Measurements from ENCODE around the gene GMPS.
"Not testable (repeated sequence)": the region's sequence is repeated elsewhere in the genome, so short reads cannot be mapped to it uniquely, and the experiment has no call there.

GMPS gene

DNA sequence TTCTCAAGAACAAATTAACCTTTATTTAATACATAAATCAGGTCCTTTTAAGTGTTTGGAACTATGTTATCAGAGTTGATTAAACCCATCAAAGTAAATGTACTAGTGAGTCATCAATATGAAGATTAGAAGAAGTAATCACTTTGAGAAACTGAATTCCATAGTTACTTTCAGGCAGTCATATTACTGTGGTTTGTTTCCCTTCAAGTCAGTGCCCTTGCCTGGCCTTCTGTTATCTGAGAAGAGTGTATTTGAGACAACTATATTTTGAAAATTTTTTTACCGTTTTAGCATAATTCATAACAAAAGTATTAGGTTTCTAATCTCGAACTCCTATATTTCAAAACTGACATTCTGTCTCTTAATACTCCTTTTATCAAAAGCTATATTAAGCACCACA lies 73.6 kb downstream of the GMPS start:
- DNase-seq: no peak

DNA sequence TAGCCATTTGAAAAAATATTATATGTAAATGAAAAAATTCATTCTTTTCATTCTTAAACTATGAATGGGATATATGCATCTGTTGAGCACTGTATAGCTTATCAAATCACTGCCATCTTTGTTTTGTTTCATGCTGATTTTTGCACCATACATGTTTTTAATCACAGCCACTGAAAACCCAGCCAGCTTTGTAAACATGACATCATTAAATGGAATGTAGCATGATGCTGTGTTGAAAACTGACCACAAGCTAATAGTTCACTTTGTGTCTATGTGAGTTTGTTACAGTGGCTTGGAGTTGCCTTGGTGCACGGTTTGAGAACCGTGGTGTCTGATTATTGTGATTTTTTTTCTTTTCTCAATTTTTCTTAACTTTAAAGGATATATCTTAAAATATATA lies 75.7 kb downstream of the GMPS start:
- no peak for DNase-seq

GRCh38 chr3:155948476-155948875 lies 78.0 kb downstream of the GMPS start:
- no peak for DNase-seq

- no peak for DNase-seq
These were observed 79.2 kb downstream of the GMPS start for GRCh38 chr3:155949453-155950217.

DNA sequence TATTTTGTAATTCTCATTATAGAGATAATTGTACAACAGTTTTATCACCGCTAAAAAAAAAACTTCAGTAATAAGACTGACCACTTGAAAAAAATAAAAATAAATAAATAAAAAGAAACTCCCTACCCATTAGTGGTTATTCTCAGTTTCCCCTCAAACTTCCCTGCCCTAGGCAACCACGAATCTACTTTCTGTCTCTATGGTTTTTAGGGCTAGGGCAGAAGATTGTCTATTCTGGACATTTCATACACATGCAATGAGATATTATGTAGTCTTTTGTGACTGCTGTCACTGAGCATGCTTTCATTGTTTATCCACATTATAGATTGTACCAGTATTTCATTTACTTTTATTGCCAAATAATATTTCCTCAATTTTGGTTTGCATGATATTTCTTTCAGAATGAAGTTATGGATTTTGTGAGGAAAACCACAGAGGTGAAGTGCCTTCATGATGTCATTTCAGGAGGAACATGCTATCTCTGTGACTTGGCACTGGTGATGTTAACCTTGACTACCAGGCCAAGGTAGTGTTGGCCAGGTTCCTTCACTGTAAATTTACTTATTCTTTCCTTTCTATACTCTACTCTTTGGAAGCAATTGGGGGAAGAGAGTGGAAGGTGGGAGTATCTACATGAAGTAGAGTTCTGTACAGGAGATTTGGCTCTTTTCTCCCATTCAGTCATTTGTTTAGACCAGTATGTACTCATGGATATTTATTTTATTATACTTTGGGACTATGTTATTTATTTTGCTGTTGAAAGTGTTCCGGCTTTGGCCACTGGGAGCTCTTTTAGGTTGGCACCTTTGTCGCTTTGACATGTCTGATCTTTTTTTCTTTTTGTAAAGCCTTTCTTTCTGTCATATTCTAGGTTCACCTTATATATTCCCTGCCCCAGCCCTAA lies 86.3 kb downstream of the GMPS start:
- no peak for DNase-seq

DNA sequence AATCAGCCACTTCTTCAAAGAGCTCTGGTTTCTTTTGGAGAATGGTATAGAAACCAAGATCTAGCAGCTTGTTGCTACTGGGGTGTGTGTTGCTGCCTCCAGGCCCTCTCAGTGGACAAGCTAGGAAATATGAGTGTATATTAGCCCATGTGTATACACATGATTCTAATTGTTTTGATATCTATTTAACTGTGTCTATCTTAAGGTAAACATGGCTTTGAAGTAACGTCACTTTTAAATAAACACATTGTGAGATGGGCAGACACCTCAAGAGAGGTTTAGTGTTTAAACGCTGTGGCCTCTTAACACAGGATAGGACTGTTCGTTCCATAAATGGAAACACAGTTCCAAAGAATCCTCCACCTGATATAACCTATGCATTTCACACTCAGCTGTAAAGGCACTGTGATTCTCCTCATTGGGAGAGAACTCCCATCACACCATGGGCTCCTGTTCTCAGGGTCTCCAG lies 87.0 kb downstream of the GMPS start:
- DNase-seq: no peak

DNA sequence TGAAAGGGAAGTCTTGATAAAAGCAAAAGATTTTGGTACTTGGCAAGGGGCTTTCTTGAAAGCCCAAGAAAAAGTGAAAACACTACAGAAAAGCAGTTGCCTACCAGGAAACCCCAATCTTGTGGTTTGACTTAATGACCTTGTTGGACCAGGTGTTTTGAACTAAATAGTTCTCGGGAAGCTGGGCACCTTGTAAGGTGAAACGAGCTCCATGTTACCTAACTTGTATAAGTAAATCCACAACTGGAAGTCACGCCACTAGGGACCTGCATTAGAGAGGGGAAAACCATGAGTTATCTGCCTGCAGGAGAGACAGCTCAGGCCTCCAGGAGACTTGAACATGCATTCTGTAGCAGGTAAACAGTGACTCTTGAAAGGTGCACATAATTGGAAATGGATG lies 88.2 kb downstream of the GMPS start:
- DNase-seq: no peak

DNA sequence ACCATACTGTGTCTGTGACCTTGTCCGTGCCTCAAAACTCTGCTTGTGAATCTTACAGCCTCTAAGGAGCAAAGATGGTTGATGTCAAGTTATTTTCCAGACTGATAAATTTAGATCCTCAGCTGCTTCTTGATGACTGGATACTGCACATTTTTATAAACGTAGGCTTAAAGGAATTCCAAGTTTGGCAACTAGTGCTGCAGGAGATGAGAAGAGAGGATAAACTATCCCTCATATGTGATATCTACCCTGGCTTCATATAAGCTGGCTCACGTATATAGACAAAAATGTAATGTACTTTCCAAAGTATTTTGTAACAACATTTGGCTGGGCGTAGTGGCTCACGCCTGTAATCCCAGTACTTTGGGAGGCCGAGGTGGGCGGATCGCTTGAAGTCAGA lies 89.6 kb downstream of the GMPS start:
- no peak for DNase-seq

- not testable (repeated sequence) for DNase-seq
These were observed 90.6 kb downstream of the GMPS start for GRCh38 chr3:155961044-155961443.

DNA sequence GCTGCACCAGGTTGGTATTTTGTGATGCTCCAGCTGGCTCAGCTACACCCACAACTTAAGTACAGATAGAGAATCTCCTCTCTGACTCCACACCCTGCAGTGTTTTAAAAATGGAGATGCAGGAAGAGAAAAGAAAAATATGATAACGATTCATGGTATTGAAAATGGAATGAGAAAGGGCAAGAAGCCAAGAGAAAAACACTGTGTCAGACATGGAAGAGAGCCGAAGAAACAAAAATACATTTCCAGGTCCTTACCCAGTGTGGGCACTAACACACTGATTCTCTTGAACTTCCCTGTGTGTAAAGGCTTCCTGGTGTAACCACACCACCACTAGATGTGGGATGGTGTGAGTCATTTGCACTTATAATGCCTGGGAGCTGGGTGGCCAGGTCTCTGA lies 93.1 kb downstream of the GMPS start:
- no peak for DNase-seq

- DNase-seq: no peak
These were observed 99.9 kb downstream of the GMPS start for GRCh38 chr3:155970398-155970797.

DNA sequence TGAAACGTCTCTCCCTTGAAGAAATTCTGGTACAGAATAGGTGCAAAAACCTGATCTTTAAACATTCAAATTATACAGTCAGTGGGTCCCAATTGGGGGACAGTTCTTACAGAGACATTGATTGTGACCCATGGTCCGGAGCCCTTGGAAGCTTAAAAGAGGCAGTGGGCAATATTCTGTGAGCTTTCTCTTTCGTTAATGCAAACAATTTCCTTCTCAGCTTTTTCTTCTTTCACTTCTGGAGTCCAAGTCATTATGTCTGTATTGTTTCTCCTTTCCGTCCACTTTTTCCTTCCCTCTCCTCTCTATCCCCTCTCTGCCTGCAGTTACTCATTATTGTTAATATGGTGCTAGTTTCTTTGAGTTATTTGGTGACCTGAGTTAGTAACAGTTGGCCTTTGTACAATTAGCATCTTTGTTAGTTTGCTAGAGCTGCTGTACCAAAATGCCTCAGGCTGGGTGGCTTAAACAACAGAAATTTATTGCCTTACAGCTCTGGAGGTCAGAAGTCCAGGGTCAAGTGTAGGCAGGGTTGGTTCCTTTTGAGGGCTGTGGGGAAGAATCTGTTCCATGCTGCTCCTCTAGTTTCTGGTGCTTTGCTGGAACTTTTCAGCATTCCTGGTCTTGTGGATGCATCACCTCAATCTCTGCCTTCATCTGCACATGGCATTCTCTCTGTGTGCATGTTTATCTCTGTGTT lies 102.6 kb downstream of the GMPS start:
- DNase-seq: no peak

- DNase-seq: no peak
These were observed 107.9 kb downstream of the GMPS start for GRCh38 chr3:155978324-155978723.

DNA sequence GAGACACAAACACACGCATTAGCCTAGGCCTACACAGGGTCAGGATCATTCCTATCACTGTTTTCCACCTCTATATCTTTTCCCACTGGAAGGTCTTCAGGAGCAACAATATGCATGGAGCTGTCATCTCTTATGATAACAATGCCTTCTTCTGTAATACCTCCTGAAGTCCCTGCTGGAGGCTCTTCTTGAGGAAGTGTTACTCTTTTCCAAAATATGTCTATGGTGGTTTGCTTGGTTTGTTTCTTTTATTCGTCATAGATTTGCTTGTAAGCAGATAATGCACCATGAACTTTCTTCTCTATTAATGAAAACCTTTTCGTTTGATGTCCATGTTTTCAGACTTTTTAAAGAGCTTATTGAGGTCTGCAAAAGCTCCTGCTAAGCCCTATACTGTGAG lies 109.3 kb downstream of the GMPS start:
- no peak for DNase-seq

GRCh38 chr3:155981669-155982068 lies 111.2 kb downstream of the GMPS start:
- no peak for DNase-seq

GRCh38 chr3:155983834-155984474 lies 113.5 kb downstream of the GMPS start:
- DNase-seq: no peak

DNA sequence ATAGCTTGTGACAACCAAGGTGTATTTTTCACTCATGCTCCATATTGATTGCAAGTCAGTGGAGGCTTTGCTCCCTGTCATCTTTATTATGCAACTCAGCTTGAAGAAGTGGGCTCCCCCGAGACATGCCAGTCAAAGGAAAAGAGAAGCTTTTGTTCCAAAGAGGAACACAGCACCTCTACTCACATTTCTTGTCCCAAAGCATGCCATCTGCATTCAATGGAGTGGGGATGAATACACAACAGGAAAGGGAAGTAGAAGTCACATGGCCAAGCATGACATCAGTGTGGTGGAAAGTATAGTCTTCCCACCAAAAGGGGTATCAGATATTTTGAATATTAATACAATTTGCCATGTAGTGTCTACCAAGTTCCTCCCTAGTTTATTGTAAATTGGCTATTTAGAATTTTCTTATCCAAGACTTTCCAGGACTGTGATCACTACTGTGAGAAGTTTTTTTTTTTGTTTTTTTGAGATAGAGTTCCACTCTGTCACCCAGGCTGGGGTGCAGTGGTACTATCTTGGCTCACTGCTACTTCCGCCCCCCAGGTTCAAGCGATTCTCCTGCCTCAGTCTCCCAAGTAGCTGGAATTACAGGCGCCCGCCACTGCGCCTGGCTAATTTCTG lies 114.5 kb downstream of the GMPS start:
- no peak for DNase-seq

- DNase-seq: no peak
These were observed 119.1 kb downstream of the GMPS start for GRCh38 chr3:155989536-155989935.

GRCh38 chr3:155991212-155991611 lies 120.8 kb downstream of the GMPS start:
- DNase-seq: no peak

- no peak for DNase-seq
These were observed 121.4 kb downstream of the GMPS start for GRCh38 chr3:155991847-155992246.
